DND-41 (cell line): Measurements from ENCODE around the gene DOCK4.

Experiments
- ATAC-seq: fragments of 200-7000 bp; cut with Tn5 transposase; 3 replicates; pipeline ENCODE4 v1.9.1; 2021; ENCODE audit warnings: low read depth; ENCODE audit not compliant: insufficient read depth
- DNase-seq: peaks from one replicate; pipeline ENCODE4 v3.0.0-alpha.2; 2020
- H2AFZ ChIP-seq: 2 replicates; pipeline ENCODE4 v1.6.0; 2012; ENCODE audit warnings: low read depth, low read length
- H3K27ac ChIP-seq: 2 replicates; pipeline ENCODE4 v1.5.1; 2012; ENCODE audit warnings: low read length, inconsistent platforms
- H3K27me3 ChIP-seq: fragments of 200-600 bp; sonication (generic); 2 replicates; pipeline ENCODE4 v1.6.0; 2012; ENCODE audit warnings: low read length, mild to moderate bottlenecking, inconsistent platforms; ENCODE audit not compliant: insufficient read depth, poor library complexity
- H3K36me3 ChIP-seq: 2 replicates; pipeline ENCODE4 v1.5.1; 2012; ENCODE audit warnings: low read length, inconsistent platforms; ENCODE audit not compliant: insufficient read depth
- H3K4me1 ChIP-seq: 2 replicates; pipeline ENCODE4 v1.5.1; 2012; ENCODE audit warnings: mild to moderate bottlenecking, low read length; ENCODE audit not compliant: insufficient read depth
- H3K4me2 ChIP-seq: 2 replicates; pipeline ENCODE4 v1.6.0; 2012; ENCODE audit warnings: mild to moderate bottlenecking, moderate library complexity, low read length, inconsistent platforms; ENCODE audit not compliant: insufficient read depth
- H3K4me3 ChIP-seq, 2 experiments: fragments of 200-600 bp in 1 of 2; shearing (Covaris generic) in 1 of 2; 2 replicates each; pipeline ENCODE4 v1.5.1; 2012 to 2016; ENCODE audit warnings: inconsistent platforms in 2 of 2, low read length in 2 of 2, mild to moderate bottlenecking in 2 of 2, low read depth in 1 of 2, moderate library complexity in 1 of 2
- H3K79me2 ChIP-seq: 2 replicates; pipeline ENCODE4 v1.6.0; 2012; ENCODE audit warnings: low read length, inconsistent platforms; ENCODE audit not compliant: insufficient read depth
- H3K9ac ChIP-seq: 2 replicates; pipeline ENCODE4 v1.6.0; 2012; ENCODE audit warnings: low read depth, mild to moderate bottlenecking, inconsistent platforms, low read length, moderate library complexity
- H3K9me3 ChIP-seq: 2 replicates; pipeline ENCODE4 v1.5.1; 2012; ENCODE audit warnings: low read length, moderate library complexity, mild to moderate bottlenecking, inconsistent platforms; ENCODE audit not compliant: insufficient read depth, severe bottlenecking
- H4K20me1 ChIP-seq: 2 replicates; pipeline ENCODE4 v1.6.0; 2012; ENCODE audit warnings: low read length; ENCODE audit not compliant: insufficient read depth
- EZH2 ChIP-seq: IDR thresholded peaks from 3 replicates; pipeline ENCODE4 v1.6.1; 2012; ENCODE audit warnings: borderline replicate concordance, low read depth, mild to moderate bottlenecking, moderate library complexity, low read length, inconsistent platforms; ENCODE audit not compliant: severe bottlenecking
- TF ChIP-seq, protein P1 (sequence below): IDR thresholded peaks from 2 replicates; pipeline ENCODE4 v1.5.1; 2012; ENCODE audit warnings: borderline replicate concordance, low read length, moderate library complexity, mild to moderate bottlenecking; ENCODE audit not compliant: poor library complexity, severe bottlenecking; ENCODE audit errors: extremely low read depth

Gene DOCK4

DNA sequence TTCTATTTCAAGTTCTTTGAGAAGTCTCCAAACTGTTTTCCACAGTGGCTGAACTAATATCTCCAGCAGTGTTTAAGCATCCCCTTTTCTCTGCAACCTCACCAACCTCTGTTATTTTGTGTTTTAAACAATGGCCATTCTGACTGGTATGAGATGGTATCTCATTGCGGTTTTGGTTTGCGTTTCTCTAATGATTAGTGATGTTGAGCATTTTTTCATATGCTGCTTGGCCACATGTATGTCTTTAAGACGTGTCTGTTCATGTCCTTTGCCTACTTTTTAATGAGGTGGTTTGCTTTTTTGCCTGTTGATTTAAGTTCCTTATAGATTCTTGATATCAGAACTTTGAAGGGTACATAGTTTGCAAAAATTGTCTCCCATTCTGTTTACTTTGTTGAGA lies 487.3 kb downstream of the DOCK4 start:
- Histone ChIP-seq H3K27me3 (no peaks in the 10 kb centered on the region), H2AFZ (no peak overlapping the region), H3K9me3 (peaks cover 13% of the 10 kb centered on the region), H3K4me3 (no peak overlapping the region), H4K20me1 (no peaks in the 10 kb centered on the region), H3K27ac (no peak overlapping the region), H3K36me3 (no peaks in the 10 kb centered on the region), H3K79me2 (no peaks in the 10 kb centered on the region), H3K9ac (no peak overlapping the region), H3K4me1 (no peaks in the 10 kb centered on the region), H3K4me2 (no peak overlapping the region)
- ATAC-seq (no peak), DNase-seq (no peak)
- no peak for TF ChIP-seq EZH2
- TF ChIP-seq, protein P1, sequence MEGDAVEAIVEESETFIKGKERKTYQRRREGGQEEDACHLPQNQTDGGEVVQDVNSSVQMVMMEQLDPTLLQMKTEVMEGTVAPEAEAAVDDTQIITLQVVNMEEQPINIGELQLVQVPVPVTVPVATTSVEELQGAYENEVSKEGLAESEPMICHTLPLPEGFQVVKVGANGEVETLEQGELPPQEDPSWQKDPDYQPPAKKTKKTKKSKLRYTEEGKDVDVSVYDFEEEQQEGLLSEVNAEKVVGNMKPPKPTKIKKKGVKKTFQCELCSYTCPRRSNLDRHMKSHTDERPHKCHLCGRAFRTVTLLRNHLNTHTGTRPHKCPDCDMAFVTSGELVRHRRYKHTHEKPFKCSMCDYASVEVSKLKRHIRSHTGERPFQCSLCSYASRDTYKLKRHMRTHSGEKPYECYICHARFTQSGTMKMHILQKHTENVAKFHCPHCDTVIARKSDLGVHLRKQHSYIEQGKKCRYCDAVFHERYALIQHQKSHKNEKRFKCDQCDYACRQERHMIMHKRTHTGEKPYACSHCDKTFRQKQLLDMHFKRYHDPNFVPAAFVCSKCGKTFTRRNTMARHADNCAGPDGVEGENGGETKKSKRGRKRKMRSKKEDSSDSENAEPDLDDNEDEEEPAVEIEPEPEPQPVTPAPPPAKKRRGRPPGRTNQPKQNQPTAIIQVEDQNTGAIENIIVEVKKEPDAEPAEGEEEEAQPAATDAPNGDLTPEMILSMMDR = no peak

DNA sequence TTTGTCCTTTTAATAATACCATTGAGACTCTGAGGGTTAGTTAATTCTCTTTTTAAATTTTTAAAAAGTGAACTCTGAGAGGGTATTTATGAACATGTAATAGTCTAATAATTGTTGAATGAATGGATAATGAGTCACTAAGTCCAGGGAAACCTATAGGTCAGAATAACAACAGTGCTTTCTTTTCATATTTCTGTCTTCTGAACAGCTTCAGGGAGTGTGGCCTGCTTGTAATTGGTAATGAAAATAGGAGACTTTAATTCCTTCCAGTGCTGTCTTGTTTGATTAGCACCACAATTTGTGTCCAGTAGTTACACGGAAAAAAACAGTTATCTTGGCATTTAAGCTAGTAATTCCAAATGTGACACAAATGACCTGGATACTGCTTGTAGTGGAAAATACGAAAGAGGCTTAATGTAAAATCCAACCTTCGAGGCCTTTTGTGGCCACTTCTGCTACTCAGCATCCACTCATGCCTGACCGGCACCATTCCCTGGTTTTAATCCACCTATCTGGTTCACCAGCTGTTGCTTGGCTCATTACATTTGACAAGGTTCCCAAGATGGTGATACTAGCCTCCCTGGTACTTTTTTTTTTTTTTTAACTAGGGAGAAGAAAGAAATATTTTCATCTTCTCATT lies 494.7 kb downstream of the DOCK4 start:
- no peaks in the 10 kb centered on the region for H3K36me3 ChIP-seq
- H2AFZ ChIP-seq = no peak overlapping the region
- no peak overlapping the region for H3K27ac ChIP-seq
- ATAC-seq = no peak
- H3K4me2 ChIP-seq = no peak overlapping the region
- no peaks in the 10 kb centered on the region for H3K4me1 ChIP-seq
- H3K4me3 ChIP-seq = no peak overlapping the region
- no peak overlapping the region for H3K9ac ChIP-seq
- H4K20me1 ChIP-seq = no peaks in the 10 kb centered on the region
- TF ChIP-seq, protein P1 = no peak
- no peak for TF ChIP-seq EZH2
- peaks cover 3% of the 10 kb centered on the region for H3K9me3 ChIP-seq
- no peaks in the 10 kb centered on the region for H3K79me2 ChIP-seq
- H3K27me3 ChIP-seq = no peaks in the 10 kb centered on the region
- DNase-seq = no peak

DNA sequence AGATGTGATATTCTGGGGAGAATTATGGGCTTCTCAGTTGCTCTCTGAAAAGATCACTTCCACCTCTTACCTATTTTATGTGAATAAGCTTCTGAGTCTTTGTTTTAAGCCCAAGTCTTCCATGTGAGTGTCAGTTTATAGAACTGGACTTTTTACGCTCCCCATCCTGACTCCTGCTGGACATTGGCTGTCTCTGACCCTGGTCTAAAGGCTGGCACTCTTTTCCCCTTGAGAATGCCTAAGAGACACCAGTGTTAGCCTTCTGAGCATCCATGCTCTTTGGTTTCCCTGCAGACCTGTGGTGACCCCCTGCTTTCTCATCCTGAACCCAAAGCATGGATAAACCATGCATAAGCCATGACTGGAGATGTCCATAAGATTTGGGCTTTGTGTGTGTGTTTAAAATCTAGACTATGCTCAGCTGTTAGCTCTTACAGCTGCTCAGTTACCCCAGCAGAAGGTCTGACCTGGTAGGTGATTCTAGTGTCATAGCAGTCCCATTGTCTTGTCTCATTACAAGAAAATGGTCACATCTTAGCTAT lies 495.3 kb downstream of the DOCK4 start:
- Histone ChIP-seq H3K9ac (no peak overlapping the region), H3K4me3 (no peak overlapping the region), H3K27ac (no peak overlapping the region), H3K4me2 (no peak overlapping the region), H2AFZ (no peak overlapping the region), H4K20me1 (no peaks in the 10 kb centered on the region), H3K36me3 (no peaks in the 10 kb centered on the region), H3K27me3 (no peaks in the 10 kb centered on the region), H3K4me1 (no peaks in the 10 kb centered on the region), H3K79me2 (no peaks in the 10 kb centered on the region), H3K9me3 (peaks cover 9% of the 10 kb centered on the region)
- DNase-seq (no peak), ATAC-seq (no peak)
- no peak for TF ChIP-seq EZH2
- TF ChIP-seq, protein P1 = no peak
